ENCODE data around the gene CHRNE.

Gene CHRNE

GRCh38 chr17:4901648-4902344 lies 1.1 kb downstream of the CHRNE start:
- no peak for DNase-seq

- no peak for DNase-seq
Observed at GRCh38 chr17:4901108-4901647, 1.7 kb downstream of the CHRNE start.

- no peak for DNase-seq
Observed at GRCh38 chr17:4900231-4901107, 2.4 kb downstream of the CHRNE start.

- no peak for DNase-seq
Observed at GRCh38 chr17:4899341-4900230, 3.3 kb downstream of the CHRNE start, which contains the start of gene C17orf107. TSS of gene C17orf107 (plus strand) at chr17:4899536. CDS start at chr17:4899763, 227 bp downstream.

GRCh38 chr17:4898927-4899326 lies 4.0 kb downstream of the CHRNE start:
- DNase-seq = no peak

- DNase-seq = no peak
Observed at GRCh38 chr17:4898351-4898750, 4.5 kb downstream of the CHRNE start.

- no peak for DNase-seq
Observed at GRCh38 chr17:4897785-4898184, 5.1 kb downstream of the CHRNE start.

- DNase-seq = no peak
Observed at GRCh38 chr17:4897198-4897687, 5.7 kb downstream of the CHRNE start.

GRCh38 chr17:4896332-4897197 lies 6.3 kb downstream of the CHRNE start:
- DNase-seq = no peak

GRCh38 chr17:4895657-4896331 lies 7.1 kb downstream of the CHRNE start:
- DNase-seq = no peak

- no peak for DNase-seq
Observed at GRCh38 chr17:4895121-4895520, 7.8 kb downstream of the CHRNE start.

GRCh38 chr17:4893721-4894560 lies 9.0 kb downstream of the CHRNE start:
- DNase-seq = no peak

GRCh38 chr17:4893272-4893671 lies 9.6 kb downstream of the CHRNE start:
- DNase-seq = no peak

- DNase-seq = no peak
Observed at GRCh38 chr17:4892499-4893221, 10.2 kb downstream of the CHRNE start.

GRCh38 chr17:4891411-4892410 lies 11.2 kb downstream of the CHRNE start:
- DNase-seq = no peak

GRCh38 chr17:4887581-4887980 lies 15.3 kb downstream of the CHRNE start:
- no peak for DNase-seq

GRCh38 chr17:4886830-4887229 lies 16.1 kb downstream of the CHRNE start:
- DNase-seq = no peak

GRCh38 chr17:4884489-4884888 lies 18.4 kb downstream of the CHRNE start:
- DNase-seq = no peak

All from KG1 (cell line).